Measurements from ENCODE around the gene MAPK11. TPM values are rescaled to one million over a fixed set of nuclear protein-coding genes. Genes with fewer than 3 reads are reported as not detected.

The MAPK11 gene
- total RNA-seq, 4 donors from 2014 or later = 2.4 to 5.7 (median 3.5) TPM

GRCh38 chr22:50287731-50288130, 17.6 kb upstream of the MAPK11 start:
- Histone ChIP-seq H3K4me1 (peaks cover 9 to 94% (median 17%) of the 10 kb centered on the region in 3 donors), H3K27ac (peak overlapping the region in 1 of 4 donors; percentile 68), H3K9me3 (no peaks in the 10 kb centered on the region), H3K4me3 (no peak overlapping the region), H3K27me3 (no peaks in the 10 kb centered on the region), H3K36me3 (peaks cover 60 to 88% (median 64%) of the 10 kb centered on the region in 3 donors)
- WGBS, 2 donors = 89% methylated on average over 7 of the region's 31 CpGs; no CpG with 5 or more reads in 1 of the 2 donors
- TF ChIP-seq POLR2A (IDR thresholded peaks at IDR 0.05) (no peak), CTCF (IDR thresholded peaks at IDR 0.05) (no peak)
- DNase-seq = no peak
- intact Hi-C loops (cut with DNase I) = no loop called here

DNA sequence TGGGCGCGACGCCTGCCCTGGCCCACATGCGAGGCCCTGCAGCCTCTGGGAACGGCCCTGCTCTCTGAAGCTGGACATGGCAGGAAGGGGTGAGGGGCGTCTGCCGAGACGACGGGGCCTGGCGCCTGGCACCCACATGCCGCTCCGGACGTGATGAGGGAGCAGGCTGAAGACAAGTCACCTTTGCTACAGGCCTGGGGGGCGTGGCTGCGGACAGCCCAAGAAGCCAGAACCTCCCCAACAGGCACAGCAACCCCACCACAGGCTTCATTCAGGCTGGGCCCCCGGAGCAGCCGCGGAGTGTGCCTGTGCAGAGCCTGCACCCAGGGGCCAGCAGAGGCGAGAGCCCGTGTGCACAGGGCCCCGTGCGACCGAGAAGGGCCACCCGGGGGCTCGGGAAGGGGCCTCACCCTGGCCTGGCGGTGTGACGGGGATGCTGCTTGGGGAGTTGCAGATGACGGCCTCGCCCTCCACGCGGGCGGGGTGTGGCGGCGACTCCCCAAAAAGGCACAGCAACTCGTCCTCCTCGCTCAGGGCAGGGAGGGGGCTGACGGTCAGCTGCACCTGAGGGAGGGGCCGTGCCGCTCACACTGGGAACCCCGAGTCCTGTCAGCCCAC, 16.6 kb upstream of the MAPK11 start:
- Histone ChIP-seq H3K27ac (peak overlapping the region in 2 of 4 donors; percentile 19 to 68), H3K36me3 (peaks cover 68 to 95% (median 71%) of the 10 kb centered on the region in 3 donors), H3K27me3 (no peaks in the 10 kb centered on the region), H3K4me1 (peaks cover 10 to 94% (median 15%) of the 10 kb centered on the region in 3 donors), H3K9me3 (no peaks in the 10 kb centered on the region), H3K4me3 (no peak overlapping the region)
- intact Hi-C loops (cut with DNase I) = no loop called here
- no peak for DNase-seq
- TF ChIP-seq POLR2A (IDR thresholded peaks at IDR 0.05) (no peak), CTCF (IDR thresholded peaks at IDR 0.05) (no peak)
- WGBS, 2 donors = 94% methylated on average over 11 of the region's 40 CpGs; no CpG with 5 or more reads in 1 of the 2 donors

GRCh38 chr22:50286275-50286674, 16.1 kb upstream of the MAPK11 start:
- Histone ChIP-seq H3K36me3 (peaks cover 73 to 95% (median 76%) of the 10 kb centered on the region in 3 donors), H3K9me3 (no peaks in the 10 kb centered on the region), H3K27me3 (no peaks in the 10 kb centered on the region), H3K4me1 (peaks cover 14 to 94% (median 19%) of the 10 kb centered on the region in 3 donors), H3K4me3 (no peak overlapping the region), H3K27ac (peak overlapping the region in 2 of 4 donors; percentile 33 to 68)
- 73 to 76% methylated on average over 3 to 6 of the region's 21 CpGs for WGBS, 2 donors
- DNase-seq = no peak
- intact Hi-C loops (cut with DNase I) = no loop called here
- TF ChIP-seq CTCF (IDR thresholded peaks at IDR 0.05) = no peak
- no peak for TF ChIP-seq POLR2A (IDR thresholded peaks at IDR 0.05)

- no peak for DNase-seq
- no peaks in the 10 kb centered on the region for H3K27me3 ChIP-seq
These were observed 15.5 kb upstream of the MAPK11 start for GRCh38 chr22:50285568-50286229.

More at GRCh38 chr22:50285568-50286229, 15.5 kb upstream of the MAPK11 start:
- H3K4me1 ChIP-seq = peaks cover 14 to 94% (median 24%) of the 10 kb centered on the region in 3 donors
- H3K4me3 ChIP-seq = no peak overlapping the region
- H3K36me3 ChIP-seq = peaks cover 77 to 95% (median 82%) of the 10 kb centered on the region in 3 donors
- TF ChIP-seq CTCF (IDR thresholded peaks at IDR 0.05) (no peak), POLR2A (IDR thresholded peaks at IDR 0.05) (no peak)
- intact Hi-C loops (cut with DNase I) = no loop called here
- 84 to 90% methylated on average over 4 to 6 of the region's 34 CpGs for WGBS, 2 donors
- peak overlapping the region in 2 of 4 donors; percentile 33 to 68 for H3K27ac ChIP-seq
- no peaks in the 10 kb centered on the region for H3K9me3 ChIP-seq

All from esophagus squamous epithelium (tissue), 5 donors.